ENCODE results near the gene REXO4. TPM values are rescaled to one million over a fixed set of nuclear protein-coding genes. Genes with fewer than 3 reads are reported as not detected.
"Not testable (repeated sequence)": the region's sequence is repeated elsewhere in the genome, so short reads cannot be mapped to it uniquely, and the experiment has no call there.

The REXO4 gene
- 30.7 and 32.3 TPM in 2 replicates for total RNA-seq (2014; rRNA removed; shearing (Covaris generic))

- DNase-seq (ENCODE audit: low spot score), result peak; percentile 85
Measured at GRCh38 chr9:133417541-133418461, at the start of gene REXO4. Gene REXO4 (minus strand): TSS chr9:133418010. CDS start chr9:133417844, 166 bp downstream.

- DNase-seq (ENCODE audit: low spot score), result no peak
Measured at GRCh38 chr9:133467101-133467500, 49.3 kb upstream of the REXO4 start.

- no peak for DNase-seq (ENCODE audit: low spot score)
Measured at GRCh38 chr9:133465984-133466383, 48.2 kb upstream of the REXO4 start.

- no peak for DNase-seq (ENCODE audit: low spot score)
Measured at GRCh38 chr9:133464638-133465037, 46.8 kb upstream of the REXO4 start.

GRCh38 chr9:133463864-133464615, 46.2 kb upstream of the REXO4 start:
- no peak for DNase-seq (ENCODE audit: low spot score)

GRCh38 chr9:133463234-133463863, 45.5 kb upstream of the REXO4 start:
- peak; percentile 57 for DNase-seq (ENCODE audit: low spot score)

GRCh38 chr9:133461975-133462374, 44.2 kb upstream of the REXO4 start:
- no peak for DNase-seq (ENCODE audit: low spot score)

- DNase-seq (ENCODE audit: low spot score), result peak; percentile 86
Measured at GRCh38 chr9:133460405-133461175, 42.8 kb upstream of the REXO4 start.

- peak; percentile 96 for DNase-seq (ENCODE audit: low spot score)
Measured at GRCh38 chr9:133459476-133460404, 41.9 kb upstream of the REXO4 start, which contains the start of gene CACFD1. Gene CACFD1 (plus strand): TSS chr9:133459978. CDS start chr9:133460067, 89 bp downstream.

- DNase-seq (ENCODE audit: low spot score), result no peak
Measured at GRCh38 chr9:133458643-133459312, 41.0 kb upstream of the REXO4 start.

- DNase-seq (ENCODE audit: low spot score), result no peak
Measured at GRCh38 chr9:133457748-133458147, 39.9 kb upstream of the REXO4 start.

GRCh38 chr9:133457233-133457632, 39.4 kb upstream of the REXO4 start:
- no peak for DNase-seq (ENCODE audit: low spot score)

GRCh38 chr9:133456409-133456808, 38.6 kb upstream of the REXO4 start:
- DNase-seq (ENCODE audit: low spot score), result peak; percentile 48

GRCh38 chr9:133455936-133456335, 38.1 kb upstream of the REXO4 start:
- no peak for DNase-seq (ENCODE audit: low spot score)

- no peak for DNase-seq (ENCODE audit: low spot score)
Measured at GRCh38 chr9:133454943-133455673, 37.3 kb upstream of the REXO4 start.

GRCh38 chr9:133454325-133454724, 36.5 kb upstream of the REXO4 start:
- DNase-seq (ENCODE audit: low spot score), result no peak

GRCh38 chr9:133453651-133454050, 35.8 kb upstream of the REXO4 start:
- no peak for DNase-seq (ENCODE audit: low spot score)

- DNase-seq (ENCODE audit: low spot score), result no peak
Measured at GRCh38 chr9:133452562-133452961, 34.8 kb upstream of the REXO4 start.

- DNase-seq (ENCODE audit: low spot score), result not testable (repeated sequence)
Measured at GRCh38 chr9:133451865-133452264, 34.1 kb upstream of the REXO4 start.
